Hematopoietic multipotent progenitor cell treated with erythropoietin and hydrocortisone succinate and interleukin-3 and kit ligand, for 6 days (in vitro differentiated cells): Measurements from ENCODE around the gene BOD1L1.

Source experiments
- DNase-seq: peaks from one replicate; pipeline ENCODE4 v3.0.0-alpha.2; 2015

Gene BOD1L1

GRCh38 chr4:13627606-13628311 is at the start of gene BOD1L1:
TSS of gene BOD1L1 (minus strand) at chr4:13627725. CDS start at chr4:13627587, 138 bp downstream.
- DNase-seq, result peak; percentile 94

- no peak for DNase-seq
Measured at GRCh38 chr4:13674971-13675370, 47.4 kb upstream of the BOD1L1 start.

GRCh38 chr4:13673167-13673566 is 45.6 kb upstream of the BOD1L1 start:
- no peak for DNase-seq

GRCh38 chr4:13670456-13671160 is 43.1 kb upstream of the BOD1L1 start:
- DNase-seq, result no peak

GRCh38 chr4:13665701-13666660 is 38.5 kb upstream of the BOD1L1 start:
- DNase-seq, result no peak

GRCh38 chr4:13659341-13660070 is 32.0 kb upstream of the BOD1L1 start:
- DNase-seq, result no peak

- DNase-seq, result peak; percentile 68
Measured at GRCh38 chr4:13656569-13657405, 29.3 kb upstream of the BOD1L1 start.

GRCh38 chr4:13654162-13654797 is 26.8 kb upstream of the BOD1L1 start:
- DNase-seq, result peak; percentile 82

GRCh38 chr4:13653766-13654161 is 26.2 kb upstream of the BOD1L1 start:
- DNase-seq, result no peak

GRCh38 chr4:13647031-13647430 is 19.5 kb upstream of the BOD1L1 start:
- no peak for DNase-seq

- DNase-seq, result no peak
Measured at GRCh38 chr4:13645075-13645474, 17.6 kb upstream of the BOD1L1 start.

- DNase-seq, result no peak
Measured at GRCh38 chr4:13642170-13642950, 14.8 kb upstream of the BOD1L1 start.

GRCh38 chr4:13641084-13641483 is 13.6 kb upstream of the BOD1L1 start:
- DNase-seq, result no peak

- no peak for DNase-seq
Measured at GRCh38 chr4:13640149-13640940, 12.8 kb upstream of the BOD1L1 start.

GRCh38 chr4:13635286-13635799 is 7.8 kb upstream of the BOD1L1 start:
- no peak for DNase-seq

- no peak for DNase-seq
Measured at GRCh38 chr4:13633671-13634070, 6.1 kb upstream of the BOD1L1 start.

- DNase-seq, result peak; percentile 52
Measured at GRCh38 chr4:13627178-13627605, 333 bp downstream of the BOD1L1 start.

GRCh38 chr4:13626492-13627177 is 890 bp downstream of the BOD1L1 start:
- no peak for DNase-seq
